CD4-positive, CD25-positive, alpha-beta regulatory T cell (primary cell): Measurements from ENCODE around the gene PRSS38. TPM values are rescaled to one million over a fixed set of nuclear protein-coding genes. Genes with fewer than 3 reads are reported as not detected.

Experiments used
- ATAC-seq, 2 donors: fragments of 150-1000 bp; cut with Tn5 transposase; one replicate each; pipeline ENCODE4 v1.10.0; 2021; ENCODE audit warnings: low read depth in 2 of 2, moderate number of reproducible peaks in 2 of 2, moderate library complexity in 1 of 2
- DNase-seq, 3 donors: peaks; one replicate each; pipeline versions ENCODE4 v3.0.0 to v3.0.0-alpha.2; 2012 to 2022; ENCODE audit warnings: mixed read lengths in 1 of 3
- H3K27ac ChIP-seq: one replicate; pipeline ENCODE4 v1.7.0; 2013; ENCODE audit warnings: mild to moderate bottlenecking, low read length; ENCODE audit not compliant: insufficient read depth, poor library complexity, severe bottlenecking
- H3K27me3 ChIP-seq: one replicate; pipeline ENCODE4 v1.7.0; 2013; ENCODE audit warnings: low read length; ENCODE audit not compliant: control insufficient read depth, insufficient read depth
- H3K36me3 ChIP-seq: one replicate; pipeline ENCODE4 v1.7.0; 2013; ENCODE audit warnings: mild to moderate bottlenecking, low read length, moderate library complexity; ENCODE audit not compliant: control insufficient read depth, insufficient read depth
- H3K4me1 ChIP-seq: 2 replicates; pipeline ENCODE4 v1.7.0; 2013; ENCODE audit warnings: mild to moderate bottlenecking, low read length; ENCODE audit not compliant: insufficient read depth, control insufficient read depth, poor library complexity, severe bottlenecking
- H3K4me3 ChIP-seq: one replicate; pipeline ENCODE4 v1.7.0; 2013; ENCODE audit warnings: low read depth, mild to moderate bottlenecking, low read length, moderate library complexity
- H3K9me3 ChIP-seq, 2 experiments: 1 replicate in 1 of 2; 2 replicates in 1 of 2; pipeline ENCODE4 v1.7.0; 2013; ENCODE audit warnings: low read length in 2 of 2, mild to moderate bottlenecking in 1 of 2, moderate library complexity in 1 of 2; ENCODE audit not compliant: control insufficient read depth in 2 of 2
- H3K27ac Mint-ChIP-seq, 3 donors: one replicate each; pipeline ENCODE4 v1.8.0; 2020 to 2022; ENCODE audit warnings: mild to moderate bottlenecking in 3 of 3, mixed read lengths in 3 of 3, moderate library complexity in 2 of 3
- H3K27me3 Mint-ChIP-seq: one replicate; pipeline ENCODE4 v1.8.0; 2022; ENCODE audit warnings: mild to moderate bottlenecking, mixed read lengths
- H3K36me3 Mint-ChIP-seq: one replicate; pipeline ENCODE4 v1.8.0; 2020; ENCODE audit warnings: mixed read lengths
- H3K4me1 Mint-ChIP-seq, 4 donors: one replicate each; pipeline ENCODE4 v1.8.0; 2020 to 2022; ENCODE audit warnings: mixed read lengths in 4 of 4, mild to moderate bottlenecking in 1 of 4
- H3K4me3 Mint-ChIP-seq, 4 donors: one replicate each; pipeline ENCODE4 v1.8.0; 2020 to 2022; ENCODE audit warnings: mild to moderate bottlenecking in 4 of 4, mixed read lengths in 4 of 4, moderate library complexity in 3 of 4
- H3K9me3 Mint-ChIP-seq, 7 donors: one replicate each; pipeline ENCODE4 v1.8.0; 2020 to 2022; ENCODE audit warnings: mixed read lengths in 7 of 7, mild to moderate bottlenecking in 3 of 7, moderate library complexity in 2 of 7
- polyA plus RNA-seq, 4 donors: library from polyadenylated mRNA; unstranded; fragments of 300-500 nt; fragmentation: Illumina TruSeq; gene quantifications; one replicate each; pipeline ENCODE4 v1.2.3, GENCODE V29; 2021
- total RNA-seq: library from RNA; stranded (reverse); gene quantifications from one replicate; pipeline ENCODE4 v1.2.3, GENCODE V29; 2022

PRSS38 gene
- total and polyA plus RNA-seq, 5 donors from 2014 or later, result not detected

- peaks cover 3% of the 10 kb centered on the region for H3K27me3 ChIP-seq
- DNase-seq (no peak), ATAC-seq (no peak)
- peak overlapping the region in 1 of 3 donors; percentile 87 for H3K27ac Mint-ChIP-seq
- peaks cover 0 to 1% (median 0%) of the 10 kb centered on the region in 7 donors for H3K9me3 Mint-ChIP-seq
- H3K27me3 Mint-ChIP-seq, result peaks cover 7% of the 10 kb centered on the region
- peaks cover 0 to 5% (median 1%) of the 10 kb centered on the region in 4 donors for H3K4me1 Mint-ChIP-seq
- H3K9me3 ChIP-seq, result no peaks in the 10 kb centered on the region
- no peak overlapping the region for H3K4me3 Mint-ChIP-seq
- no peak overlapping the region for H3K27ac ChIP-seq
- no peaks in the 10 kb centered on the region for H3K36me3 ChIP-seq
- no peaks in the 10 kb centered on the region for H3K36me3 Mint-ChIP-seq
- no peak overlapping the region for H3K4me3 ChIP-seq
- no peaks in the 10 kb centered on the region for H3K4me1 ChIP-seq
Measured at GRCh38 chr1:227796359-227796915, 19.0 kb upstream of the PRSS38 start.

GRCh38 chr1:227797144-227797543, 18.3 kb upstream of the PRSS38 start:
- no peaks in the 10 kb centered on the region for H3K36me3 Mint-ChIP-seq
- Histone ChIP-seq H3K4me1 (no peaks in the 10 kb centered on the region), H3K27me3 (peaks cover 3% of the 10 kb centered on the region), H3K4me3 (no peak overlapping the region), H3K9me3 (no peaks in the 10 kb centered on the region), H3K27ac (no peak overlapping the region), H3K36me3 (no peaks in the 10 kb centered on the region)
- no peaks in the 10 kb centered on the region for H3K4me1 Mint-ChIP-seq
- DNase-seq, result no peak
- H3K4me3 Mint-ChIP-seq, result no peak overlapping the region
- ATAC-seq, result no peak
- H3K9me3 Mint-ChIP-seq, result peaks cover 0 to 1% (median 0%) of the 10 kb centered on the region in 7 donors
- H3K27me3 Mint-ChIP-seq, result peaks cover 11% of the 10 kb centered on the region
- H3K27ac Mint-ChIP-seq, result no peak overlapping the region

GRCh38 chr1:227797625-227798024, 17.9 kb upstream of the PRSS38 start:
- H3K36me3 Mint-ChIP-seq, result no peaks in the 10 kb centered on the region
- peaks cover 15% of the 10 kb centered on the region for H3K27me3 Mint-ChIP-seq
- DNase-seq (no peak), ATAC-seq (no peak)
- no peaks in the 10 kb centered on the region for H3K9me3 ChIP-seq
- peaks cover 0 to 1% (median 0%) of the 10 kb centered on the region in 7 donors for H3K9me3 Mint-ChIP-seq
- no peak overlapping the region for H3K27ac Mint-ChIP-seq
- H3K4me1 ChIP-seq, result no peaks in the 10 kb centered on the region
- no peaks in the 10 kb centered on the region for H3K36me3 ChIP-seq
- H3K27me3 ChIP-seq, result peaks cover 3% of the 10 kb centered on the region
- H3K4me1 Mint-ChIP-seq, result no peaks in the 10 kb centered on the region
- no peak overlapping the region for H3K4me3 Mint-ChIP-seq
- no peak overlapping the region for H3K27ac ChIP-seq
- no peak overlapping the region for H3K4me3 ChIP-seq

GRCh38 chr1:227798078-227798802, 17.2 kb upstream of the PRSS38 start:
- ATAC-seq, result no peak
- H3K36me3 ChIP-seq, result no peaks in the 10 kb centered on the region
- peaks cover 0 to 1% (median 0%) of the 10 kb centered on the region in 7 donors for H3K9me3 Mint-ChIP-seq
- H3K9me3 ChIP-seq, result no peaks in the 10 kb centered on the region
- no peaks in the 10 kb centered on the region for H3K36me3 Mint-ChIP-seq
- H3K27ac ChIP-seq, result no peak overlapping the region
- peaks cover 3% of the 10 kb centered on the region for H3K27me3 ChIP-seq
- no peak overlapping the region for H3K27ac Mint-ChIP-seq
- H3K4me3 Mint-ChIP-seq, result no peak overlapping the region
- H3K27me3 Mint-ChIP-seq, result peaks cover 20% of the 10 kb centered on the region
- H3K4me3 ChIP-seq, result no peak overlapping the region
- H3K4me1 ChIP-seq, result no peaks in the 10 kb centered on the region
- no peaks in the 10 kb centered on the region for H3K4me1 Mint-ChIP-seq
- DNase-seq, result no peak

GRCh38 chr1:227799756-227800155, 15.7 kb upstream of the PRSS38 start:
- Histone ChIP-seq H3K27me3 (peaks cover 8% of the 10 kb centered on the region), H3K36me3 (no peaks in the 10 kb centered on the region), H3K4me1 (no peaks in the 10 kb centered on the region), H3K27ac (no peak overlapping the region), H3K9me3 (peaks cover 0 to 6% of the 10 kb centered on the region in 2 experiments), H3K4me3 (no peak overlapping the region)
- no peaks in the 10 kb centered on the region for H3K4me1 Mint-ChIP-seq
- no peaks in the 10 kb centered on the region for H3K36me3 Mint-ChIP-seq
- no peak overlapping the region for H3K27ac Mint-ChIP-seq
- no peak for DNase-seq
- ATAC-seq, result no peak
- H3K4me3 Mint-ChIP-seq, result no peak overlapping the region
- H3K9me3 Mint-ChIP-seq, result peaks cover 0 to 8% (median under 1%) of the 10 kb centered on the region in 7 donors
- H3K27me3 Mint-ChIP-seq, result peaks cover 28% of the 10 kb centered on the region

GRCh38 chr1:227803933-227804332, 11.5 kb upstream of the PRSS38 start:
- H3K4me1 ChIP-seq, result peaks cover 4% of the 10 kb centered on the region
- H3K4me3 Mint-ChIP-seq, result no peak overlapping the region
- H3K27me3 ChIP-seq, result peaks cover 11% of the 10 kb centered on the region
- DNase-seq, result no peak
- peaks cover 0 to 7% of the 10 kb centered on the region in 2 experiments for H3K9me3 ChIP-seq
- peaks cover 36% of the 10 kb centered on the region for H3K27me3 Mint-ChIP-seq
- no peak overlapping the region for H3K27ac ChIP-seq
- H3K36me3 Mint-ChIP-seq, result peaks cover 4% of the 10 kb centered on the region
- H3K9me3 Mint-ChIP-seq, result peaks cover 0 to 9% (median 2%) of the 10 kb centered on the region in 7 donors
- ATAC-seq, result no peak
- no peaks in the 10 kb centered on the region for H3K36me3 ChIP-seq
- no peak overlapping the region for H3K4me3 ChIP-seq
- H3K4me1 Mint-ChIP-seq, result peaks cover 0 to 2% (median 0%) of the 10 kb centered on the region in 4 donors
- no peak overlapping the region for H3K27ac Mint-ChIP-seq

GRCh38 chr1:227805606-227806197, 9.8 kb upstream of the PRSS38 start:
- Mint-ChIP-seq H3K27ac (no peak overlapping the region), H3K4me3 (no peak overlapping the region), H3K27me3 (peaks cover 38% of the 10 kb centered on the region), H3K36me3 (peaks cover 4% of the 10 kb centered on the region), H3K9me3 (peaks cover 0 to 9% (median 2%) of the 10 kb centered on the region in 7 donors), H3K4me1 (peaks cover 0 to 5% (median under 1%) of the 10 kb centered on the region in 4 donors)
- Histone ChIP-seq H3K4me3 (no peak overlapping the region), H3K4me1 (peaks cover 4% of the 10 kb centered on the region), H3K27me3 (peaks cover 10% of the 10 kb centered on the region), H3K9me3 (peaks cover 0 to 7% of the 10 kb centered on the region in 2 experiments), H3K36me3 (no peaks in the 10 kb centered on the region), H3K27ac (no peak overlapping the region)
- no peak for DNase-seq
- no peak for ATAC-seq
